Heart right ventricle (tissue), 16 donors: ENCODE measurements around the gene TMEM263. TPM values are rescaled to one million over a fixed set of nuclear protein-coding genes. Genes with fewer than 3 reads are reported as not detected.

Source experiments
- ATAC-seq, 8 donors: fragments of 200-7000 bp; cut with Tn5 transposase; one replicate each; pipeline ENCODE4 v1.9.1; 2020; ENCODE audit warnings: mild to moderate bottlenecking in 8 of 8, moderate library complexity in 8 of 8, moderate number of reproducible peaks in 1 of 8
- DNase-seq, 2 donors: peaks; one replicate each; pipeline ENCODE4 v3.0.0-alpha.2; 2020
- H3K27ac ChIP-seq, 10 donors: fragments of 200-600 bp; sonication (generic) in 2 of 10; one replicate each; pipeline versions ENCODE4 v1.5.0 to v1.8.0; 2020 to 2022; ENCODE audit warnings: mild to moderate bottlenecking in 3 of 10
- H3K27me3 ChIP-seq, 7 donors: fragments of 200-600 bp; one replicate each; pipeline ENCODE4 v1.8.0; 2021 to 2022; ENCODE audit warnings: mild to moderate bottlenecking in 2 of 7
- H3K36me3 ChIP-seq, 9 donors: fragments of 200-600 bp; sonication (generic) in 1 of 9; one replicate each; pipeline versions ENCODE4 v1.5.0 to v1.8.0; 2020 to 2022; ENCODE audit warnings: mild to moderate bottlenecking in 2 of 9
- H3K4me1 ChIP-seq, 9 donors: fragments of 200-600 bp; sonication (generic) in 1 of 9; one replicate each; pipeline versions ENCODE4 v1.5.0 to v1.8.0; 2020 to 2022; ENCODE audit warnings: mild to moderate bottlenecking in 4 of 9
- H3K4me3 ChIP-seq, 10 donors: fragments of 200-600 bp; sonication (generic) in 2 of 10; one replicate each; pipeline versions ENCODE4 v1.5.0 to v1.8.0; 2020 to 2022; ENCODE audit warnings: mild to moderate bottlenecking in 7 of 10, moderate library complexity in 2 of 10
- H3K9me3 ChIP-seq, 11 donors: fragments of 200-600 bp in 10 of 11; sonication (generic) in 2 of 11; one replicate each; pipeline versions ENCODE4 v1.5.0 to v1.8.0; 2013 to 2022; ENCODE audit warnings: mild to moderate bottlenecking in 2 of 11, control low read depth in 1 of 11, moderate library complexity in 1 of 11
- WGBS, 2 donors: extraction: QIAGEN DNeasy Blood & Tissue Kit; methylation state at CpG; one replicate each; pipeline ENCODE4 v1.1.7; 2013; ENCODE audit warnings: inconsistent platforms in 1 of 2; 5-methylcytosine and 5-hydroxymethylcytosine counted together
- intact Hi-C, 10 donors: fragments of 100-400 bp; cut with DNase I; formaldehyde crosslinking; loops; one replicate each; pipeline versions ENCODE4 v1.11.1 to v1.14.2; 2022
- polyA plus RNA-seq, 2 donors: library from polyadenylated mRNA; stranded (reverse); fragments of 200-250 nt; gene quantifications; one replicate each; pipeline ENCODE4 v1.2.3, GENCODE V29; 2013
- total RNA-seq, 10 donors: library from RNA; stranded (reverse); fragmentation: NEBNext Ultra II Directional in 3 of 10; extraction: Animal tissue kit (Norgen Biotek cat#: 25700) in 3 of 10; gene quantifications; one replicate each; pipeline versions ENCODE4 v1.2.1 to v1.2.4, GENCODE V29; 2021 to 2023
- TF ChIP-seq, protein P1 (sequence below), 9 donors: fragments of 200-600 bp; sonication (generic) in 2 of 9; IDR thresholded peaks; one replicate each; pipeline versions ENCODE4 v1.5.0 to v1.8.0; 2021 to 2022; ENCODE audit warnings: antibody characterized with exemption in 9 of 9, mild to moderate bottlenecking in 5 of 9, moderate library complexity in 1 of 9
- donor health status: Arrhythmogenic right ventricular cardiomyopathy.
- donor health status: ischemic (EF 13 %, LVEDD 7.1; RV severe dilation, severe dysfunction).
- donor health status: healthy with polysubstance abuse.
- donor health status: DM: no; HTN: yes; CAD: no.
- donor health status: DM: no; HTN: no; CAD: no.
- donor health status: ischemic (EF 25% LVEDD 6.9; RV normal size, moderate dysfunction).
- donor health status: ischemic (EF 25% LVEDD 5.7; RV mildly dilated, moderate dysfunction).
- donor health status: healthy.
- donor health status: DM: yes; HTN: yes; CAD: no.
- donor health status: Ischemic cardiomyopathy.
- donor health status: ischemic (EF 35%, LVEDD 5.7; RV mildly dilated, moderate dysfunction).
- donor health status: nonischemic (EF 11% LVEDD 7.7; RV severe dilation, severe dysfunction).
- donor health status: DM: yes; HTN: yes; CAD: no.
- donor health status: PGD.
- donor health status: ischemic (EF 29% LVEDD 5.4; RV normal size, mild dysfunction).
- donor health status: nonischemic (EF 23%, LVEDD 6.1; RV moderate dilation, normal function).

The TMEM263 gene
- total and polyA plus RNA-seq, 12 donors: 15.1 to 47.5 (median 34.6) TPM

GRCh38 chr12:107012736-107013425 lies 57.2 kb downstream of the TMEM263 start:
- intact Hi-C loops: no loop called here
- ATAC-seq: no peak
- WGBS, 2 donors: 96 to 97% methylated on average over 1 of the region's 1 CpG
- Histone ChIP-seq H3K4me3 (no peak overlapping the region), H3K27me3 (no peaks in the 10 kb centered on the region), H3K27ac (no peak overlapping the region), H3K36me3 (peaks cover 0 to 9% (median 0%) of the 10 kb centered on the region in 9 donors), H3K4me1 (peaks cover 0 to 5% (median 0%) of the 10 kb centered on the region in 9 donors), H3K9me3 (peaks cover 0 to 10% (median 0%) of the 10 kb centered on the region in 11 donors)
- DNase-seq: no peak
- TF ChIP-seq, protein P1, sequence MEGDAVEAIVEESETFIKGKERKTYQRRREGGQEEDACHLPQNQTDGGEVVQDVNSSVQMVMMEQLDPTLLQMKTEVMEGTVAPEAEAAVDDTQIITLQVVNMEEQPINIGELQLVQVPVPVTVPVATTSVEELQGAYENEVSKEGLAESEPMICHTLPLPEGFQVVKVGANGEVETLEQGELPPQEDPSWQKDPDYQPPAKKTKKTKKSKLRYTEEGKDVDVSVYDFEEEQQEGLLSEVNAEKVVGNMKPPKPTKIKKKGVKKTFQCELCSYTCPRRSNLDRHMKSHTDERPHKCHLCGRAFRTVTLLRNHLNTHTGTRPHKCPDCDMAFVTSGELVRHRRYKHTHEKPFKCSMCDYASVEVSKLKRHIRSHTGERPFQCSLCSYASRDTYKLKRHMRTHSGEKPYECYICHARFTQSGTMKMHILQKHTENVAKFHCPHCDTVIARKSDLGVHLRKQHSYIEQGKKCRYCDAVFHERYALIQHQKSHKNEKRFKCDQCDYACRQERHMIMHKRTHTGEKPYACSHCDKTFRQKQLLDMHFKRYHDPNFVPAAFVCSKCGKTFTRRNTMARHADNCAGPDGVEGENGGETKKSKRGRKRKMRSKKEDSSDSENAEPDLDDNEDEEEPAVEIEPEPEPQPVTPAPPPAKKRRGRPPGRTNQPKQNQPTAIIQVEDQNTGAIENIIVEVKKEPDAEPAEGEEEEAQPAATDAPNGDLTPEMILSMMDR (IDR thresholded peaks at IDR 0.05): no peak

GRCh38 chr12:107014055-107014454 lies 58.3 kb downstream of the TMEM263 start:
- 82 to 86% methylated on average over 3 of the region's 3 CpGs for WGBS, 2 donors
- TF ChIP-seq, protein P1 (IDR thresholded peaks at IDR 0.05): no peak
- Histone ChIP-seq H3K27me3 (no peaks in the 10 kb centered on the region), H3K9me3 (peaks cover 0 to 10% (median 0%) of the 10 kb centered on the region in 11 donors), H3K27ac (no peak overlapping the region), H3K4me3 (no peak overlapping the region), H3K36me3 (peaks cover 0 to 19% (median 4%) of the 10 kb centered on the region in 9 donors), H3K4me1 (peaks cover 0 to 5% (median 0%) of the 10 kb centered on the region in 9 donors)
- intact Hi-C loops: no loop called here
- DNase-seq: no peak
- ATAC-seq: no peak

DNA sequence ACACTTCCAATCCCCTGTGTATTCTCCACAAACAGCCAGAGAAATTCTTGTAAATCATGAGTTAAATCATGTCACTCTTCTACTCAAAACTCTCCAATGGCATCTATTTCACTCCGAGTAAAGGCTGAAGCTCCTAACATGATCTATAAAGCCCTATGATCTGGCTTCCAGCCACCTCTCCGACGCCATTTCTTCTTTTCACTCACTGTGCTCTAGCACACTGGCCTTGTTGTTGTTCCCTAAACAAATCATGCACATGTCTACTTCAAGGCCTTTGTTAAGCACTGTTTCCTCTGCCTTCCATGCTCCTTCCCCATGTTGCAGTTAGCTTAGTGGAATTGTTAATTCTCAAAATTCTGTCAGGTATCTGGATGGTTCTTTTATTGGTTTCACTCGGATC lies 61.3 kb downstream of the TMEM263 start:
- DNase-seq: no peak
- no peak overlapping the region for H3K4me3 ChIP-seq
- H3K4me1 ChIP-seq: peaks cover 0 to 5% (median 0%) of the 10 kb centered on the region in 9 donors
- intact Hi-C loops: no loop called here
- H3K27ac ChIP-seq: no peak overlapping the region
- WGBS, 2 donors: 88% methylated on average over 4 of the region's 4 CpGs
- TF ChIP-seq, protein P1 (IDR thresholded peaks at IDR 0.05): no peak
- no peaks in the 10 kb centered on the region for H3K27me3 ChIP-seq
- H3K9me3 ChIP-seq: peaks cover 0 to 4% (median 0%) of the 10 kb centered on the region in 11 donors
- ATAC-seq: no peak
- peaks cover 0 to 44% (median 11%) of the 10 kb centered on the region in 9 donors for H3K36me3 ChIP-seq

GRCh38 chr12:107019546-107019945 lies 63.8 kb downstream of the TMEM263 start:
- 93 to 96% methylated on average over 2 of the region's 2 CpGs for WGBS, 2 donors

More at GRCh38 chr12:107019546-107019945, 63.8 kb downstream of the TMEM263 start:
- Histone ChIP-seq H3K9me3 (peaks cover 0 to 4% (median 0%) of the 10 kb centered on the region in 11 donors), H3K27ac (no peak overlapping the region), H3K4me1 (peaks cover 0 to 5% (median 0%) of the 10 kb centered on the region in 9 donors), H3K27me3 (no peaks in the 10 kb centered on the region), H3K4me3 (no peak overlapping the region), H3K36me3 (peaks cover 0 to 35% (median 11%) of the 10 kb centered on the region in 9 donors)
- DNase-seq (no peak), ATAC-seq (no peak)
- intact Hi-C loops: no loop called here
- TF ChIP-seq, protein P1 (IDR thresholded peaks at IDR 0.05): no peak

Other genes starting within 250 kb of the TMEM263 start
- 10 to 100 TPM; 14.1 to 32.1 (median 23.2) TPM for gene RIC8B, start 181.2 kb upstream of the TMEM263 start, total RNA-seq
- 1 to 10 TPM; 6.6 to 8.6 TPM for gene RIC8B, start 181.2 kb upstream of the TMEM263 start, polyA plus RNA-seq
- 10 to 100 TPM; 18.1 to 42.4 (median 28.0) TPM for gene MTERF2, start 31.2 kb downstream of the TMEM263 start, total RNA-seq
- 10 to 100 TPM; 13.2 to 70.0 TPM for gene MTERF2, start 31.2 kb downstream of the TMEM263 start, polyA plus RNA-seq
- gene CRY1, start 137.6 kb downstream of the TMEM263 start, total RNA-seq: 10 to 100 TPM in 7 of 10 donors, 1 to 10 TPM in 3; 6.5 to 18.7 (median 11.0) TPM
- gene CRY1, start 137.6 kb downstream of the TMEM263 start, polyA plus RNA-seq: 1 to 10 TPM; 5.1 to 10.0 TPM